Activated T-cell treated with anti-CD3 and anti-CD28 coated beads for 4 hours (primary cell): ENCODE measurements around the gene ADAM23.

ENCODE experiments used
- DNase-seq: peaks from one replicate; pipeline ENCODE4 v3.0.0-alpha.2; 2020

The ADAM23 gene

GRCh38 chr2:206443735-206444527 lies 599 bp downstream of the ADAM23 start:
- DNase-seq: no peak

GRCh38 chr2:206445948-206446347 lies 2.6 kb downstream of the ADAM23 start:
- DNase-seq: no peak

- no peak for DNase-seq
Measured at GRCh38 chr2:206452242-206452641, 8.9 kb downstream of the ADAM23 start.

GRCh38 chr2:206452750-206453149 lies 9.4 kb downstream of the ADAM23 start:
- DNase-seq: no peak

GRCh38 chr2:206456078-206456754 lies 12.9 kb downstream of the ADAM23 start:
- DNase-seq: no peak

GRCh38 chr2:206457188-206457634 lies 13.9 kb downstream of the ADAM23 start:
- no peak for DNase-seq

- no peak for DNase-seq
Measured at GRCh38 chr2:206462240-206462854, 19.0 kb downstream of the ADAM23 start.

- DNase-seq: no peak
Measured at GRCh38 chr2:206463685-206464084, 20.4 kb downstream of the ADAM23 start.

- no peak for DNase-seq
Measured at GRCh38 chr2:206464597-206464996, 21.3 kb downstream of the ADAM23 start.

GRCh38 chr2:206471524-206472062 lies 28.3 kb downstream of the ADAM23 start:
- no peak for DNase-seq

GRCh38 chr2:206472094-206472493 lies 28.8 kb downstream of the ADAM23 start:
- no peak for DNase-seq

- no peak for DNase-seq
Measured at GRCh38 chr2:206474099-206474498, 30.8 kb downstream of the ADAM23 start.

- DNase-seq: no peak
Measured at GRCh38 chr2:206477296-206477695, 34.0 kb downstream of the ADAM23 start.

GRCh38 chr2:206478340-206478739 lies 35.0 kb downstream of the ADAM23 start:
- DNase-seq: no peak

GRCh38 chr2:206480161-206480560 lies 36.8 kb downstream of the ADAM23 start:
- DNase-seq: no peak

GRCh38 chr2:206480620-206481019 lies 37.3 kb downstream of the ADAM23 start:
- DNase-seq: no peak

- no peak for DNase-seq
Measured at GRCh38 chr2:206481056-206481455, 37.7 kb downstream of the ADAM23 start.

- DNase-seq: no peak
Measured at GRCh38 chr2:206482123-206482522, 38.8 kb downstream of the ADAM23 start.

GRCh38 chr2:206482633-206483032 lies 39.3 kb downstream of the ADAM23 start:
- DNase-seq: no peak

- DNase-seq: no peak
Measured at GRCh38 chr2:206488053-206488452, 44.7 kb downstream of the ADAM23 start.

- no peak for DNase-seq
Measured at GRCh38 chr2:206488623-206489022, 45.3 kb downstream of the ADAM23 start.

GRCh38 chr2:206494061-206494460 lies 50.7 kb downstream of the ADAM23 start:
- no peak for DNase-seq

- no peak for DNase-seq
Measured at GRCh38 chr2:206502729-206503128, 59.4 kb downstream of the ADAM23 start.

- no peak for DNase-seq
Measured at GRCh38 chr2:206511283-206511682, 68.0 kb downstream of the ADAM23 start.
